Ishikawa (cell line): Measurements from ENCODE around the gene ZNF74.

ENCODE experiments used
- CEBPB ChIP-seq: IDR thresholded peaks from 2 replicates; pipeline ENCODE4 v1.6.1; 2012
- CREB1 ChIP-seq: IDR thresholded peaks from 2 replicates; pipeline ENCODE4 v1.6.1; 2012; ENCODE audit warnings: low read depth
- EGR1 ChIP-seq: IDR thresholded peaks from 2 replicates; pipeline ENCODE4 v1.6.1; 2012
- EP300 ChIP-seq: IDR thresholded peaks from 2 replicates; pipeline ENCODE4 v1.6.1; 2012; ENCODE audit warnings: borderline replicate concordance
- FOXM1 ChIP-seq: IDR thresholded peaks from 2 replicates; pipeline ENCODE4 v1.6.1; 2012; ENCODE audit warnings: low read depth, borderline replicate concordance
- MAX ChIP-seq: IDR thresholded peaks from 2 replicates; pipeline ENCODE4 v1.6.1; 2012
- NFIC ChIP-seq: IDR thresholded peaks from 2 replicates; pipeline ENCODE4 v1.6.1; 2012
- RAD21 ChIP-seq: IDR thresholded peaks from 2 replicates; pipeline ENCODE4 v1.6.1; 2012; ENCODE audit warnings: low read depth
- REST ChIP-seq: IDR thresholded peaks from 2 replicates; pipeline ENCODE4 v1.6.1; 2012; ENCODE audit warnings: low read depth, mild to moderate bottlenecking
- TAF1 ChIP-seq: IDR thresholded peaks from 2 replicates; pipeline ENCODE4 v1.6.1; 2012; ENCODE audit warnings: low read depth, mild to moderate bottlenecking
- TCF12 ChIP-seq: IDR thresholded peaks from 2 replicates; pipeline ENCODE4 v1.6.1; 2012; ENCODE audit warnings: low read depth
- TEAD4 ChIP-seq: IDR thresholded peaks from 2 replicates; pipeline ENCODE4 v1.6.1; 2012
- YY1 ChIP-seq: IDR thresholded peaks from 2 replicates; pipeline ENCODE4 v1.6.1; 2012; ENCODE audit warnings: low read depth
- ZBTB7A ChIP-seq: IDR thresholded peaks from 2 replicates; pipeline ENCODE4 v1.6.1; 2012; ENCODE audit warnings: low read depth
- TF ChIP-seq, protein P1 (sequence below): IDR thresholded peaks from 2 replicates; pipeline ENCODE4 v1.6.1; 2012

Gene ZNF74

DNA sequence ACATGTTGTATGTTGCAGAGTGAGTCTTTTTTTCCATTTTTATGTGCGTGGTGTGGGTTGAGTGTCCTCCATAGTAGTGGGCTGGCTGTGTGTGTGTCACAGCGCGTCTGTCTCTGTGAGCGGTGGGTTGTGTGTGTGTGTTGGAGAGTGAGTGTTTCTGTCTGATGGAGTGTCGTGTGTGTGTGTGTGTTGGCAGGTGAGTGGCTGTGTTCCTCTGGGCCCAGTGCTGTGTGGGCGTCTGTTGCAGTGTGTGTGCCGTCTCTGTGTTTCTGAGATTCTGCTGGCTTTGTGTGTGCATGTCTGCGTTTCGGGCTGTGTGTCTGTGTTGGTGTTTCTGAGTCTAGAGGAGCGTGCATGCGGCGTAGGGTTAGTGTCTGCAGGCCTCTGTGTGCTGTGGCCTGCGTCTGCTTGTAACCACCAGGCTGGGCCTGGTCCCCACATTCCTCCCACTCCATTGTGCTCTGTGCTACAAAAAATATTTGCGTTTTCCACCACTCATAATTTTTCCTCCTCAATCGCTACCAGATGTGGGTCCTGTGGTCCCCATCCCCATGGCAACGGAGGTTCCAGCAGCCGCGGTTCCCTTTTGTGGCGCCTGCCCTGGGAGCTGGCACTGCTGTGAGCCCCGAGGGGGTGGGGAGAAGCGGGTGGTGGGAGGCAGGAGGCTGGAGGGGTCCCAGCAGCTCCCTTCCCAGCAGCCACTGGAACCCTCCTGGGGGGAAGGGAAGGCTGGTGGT lies 28.5 kb downstream of the ZNF74 start:
- TF ChIP-seq YY1 = no peak
- TF ChIP-seq EP300 = no peak

DNA sequence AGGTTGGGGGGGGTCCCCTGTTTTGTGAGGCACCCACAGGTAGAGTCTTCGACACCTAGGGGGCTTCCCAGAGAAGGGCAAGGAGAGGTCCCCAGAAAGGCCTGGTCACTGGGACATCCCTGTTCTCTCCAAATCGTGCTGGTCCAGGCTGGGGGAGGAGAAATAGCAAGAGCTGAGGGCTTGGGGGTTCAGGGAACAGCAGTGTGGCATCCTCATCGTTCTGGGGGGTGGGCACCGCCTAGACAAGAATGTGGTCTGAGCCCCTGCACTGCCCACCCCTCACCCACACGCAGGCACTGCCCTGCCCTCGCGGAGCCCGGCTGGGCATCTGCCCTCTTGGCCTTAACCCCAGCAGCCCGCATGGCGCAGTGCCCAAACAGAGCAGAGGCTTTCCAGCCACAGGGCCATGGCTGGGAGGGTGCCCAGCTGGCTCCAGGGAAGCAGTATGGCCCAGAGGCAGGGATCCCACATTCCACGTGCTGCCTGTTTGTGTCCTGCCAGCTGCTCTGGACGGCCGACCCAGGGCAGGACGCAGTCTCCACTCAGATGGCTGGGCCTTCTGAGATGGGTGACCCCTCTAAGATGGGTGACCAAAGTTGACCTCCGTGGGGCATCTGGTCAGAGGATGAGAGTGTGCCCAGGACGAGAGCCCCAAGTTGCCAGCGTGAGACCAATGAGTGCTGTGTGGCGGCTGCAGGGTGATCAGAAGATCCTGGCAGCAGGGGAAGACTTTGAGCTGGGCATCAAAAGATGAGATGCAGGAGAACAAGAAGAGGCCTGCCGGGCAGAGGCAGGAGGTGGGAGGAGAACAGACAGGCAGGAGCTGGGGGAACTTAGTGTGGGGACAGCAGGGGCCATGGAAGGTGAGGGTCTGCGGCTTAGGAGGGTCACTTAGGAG lies 29.3 kb downstream of the ZNF74 start:
- TF ChIP-seq ZBTB7A (no peak), MAX (no peak), TCF12 (no peak), TAF1 (no peak), CREB1 (no peak), RAD21 (no peak), REST (no peak), NFIC (no peak), EP300 (no peak), CEBPB (no peak), TEAD4 (no peak)
- TF ChIP-seq, protein P1, sequence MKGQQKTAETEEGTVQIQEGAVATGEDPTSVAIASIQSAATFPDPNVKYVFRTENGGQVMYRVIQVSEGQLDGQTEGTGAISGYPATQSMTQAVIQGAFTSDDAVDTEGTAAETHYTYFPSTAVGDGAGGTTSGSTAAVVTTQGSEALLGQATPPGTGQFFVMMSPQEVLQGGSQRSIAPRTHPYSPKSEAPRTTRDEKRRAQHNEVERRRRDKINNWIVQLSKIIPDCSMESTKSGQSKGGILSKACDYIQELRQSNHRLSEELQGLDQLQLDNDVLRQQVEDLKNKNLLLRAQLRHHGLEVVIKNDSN = no peak

- TF ChIP-seq MAX (no peak), EGR1 (no peak), TAF1 (no peak), EP300 (no peak), REST (no peak), CREB1 (no peak), NFIC (no peak), YY1 (no peak), RAD21 (no peak), FOXM1 (no peak), TEAD4 (no peak), TCF12 (no peak)
- TF ChIP-seq, protein P1 = no peak
Observed at GRCh38 chr22:20423906-20424551, 30.1 kb downstream of the ZNF74 start.

GRCh38 chr22:20424568-20424931 lies 30.6 kb downstream of the ZNF74 start:
- TF ChIP-seq NFIC = no peak
- no peak for TF ChIP-seq TCF12
- no peak for TF ChIP-seq CREB1
- no peak for TF ChIP-seq RAD21
- TF ChIP-seq TAF1 = no peak
- TF ChIP-seq, protein P1 = no peak
- TF ChIP-seq ZBTB7A = no peak
- no peak for TF ChIP-seq EGR1
- TF ChIP-seq TEAD4 = no peak
- TF ChIP-seq FOXM1 = no peak
- no peak for TF ChIP-seq EP300
- no peak for TF ChIP-seq YY1
- no peak for TF ChIP-seq REST
